Sciatic nerve (tissue), 2 donors: ENCODE data around the gene CDC20. TPM values are rescaled to one million over a fixed set of nuclear protein-coding genes. Genes with fewer than 3 reads are reported as not detected.

ENCODE experiments used
- ATAC-seq: fragments of 200-7000 bp; cut with Tn5 transposase; one replicate; pipeline ENCODE4 v1.9.1; 2020; ENCODE audit warnings: mild to moderate bottlenecking, moderate library complexity
- DNase-seq: peaks from one replicate; pipeline ENCODE4 v3.0.0-alpha.2; 2020; ENCODE audit warnings: low spot score
- intact Hi-C: fragments of 100-400 bp; cut with DNase I; formaldehyde crosslinking; loops from one replicate; pipeline ENCODE4 v1.14.2; 2022
- total RNA-seq: library from RNA; stranded (reverse); fragmentation: NEBNext Ultra II Directional; extraction: Animal tissue kit (Norgen Biotek cat#: 25700); gene quantifications from one replicate; pipeline ENCODE4 v1.2.1, GENCODE V29; 2021
- donor health status: DM: no; HTN: no; CAD: no.
- donor health status: DM: no; HTN: no; CAD: no.

The CDC20 gene
- total RNA-seq, 1 donor from 2014 or later: 1.9 TPM

DNA sequence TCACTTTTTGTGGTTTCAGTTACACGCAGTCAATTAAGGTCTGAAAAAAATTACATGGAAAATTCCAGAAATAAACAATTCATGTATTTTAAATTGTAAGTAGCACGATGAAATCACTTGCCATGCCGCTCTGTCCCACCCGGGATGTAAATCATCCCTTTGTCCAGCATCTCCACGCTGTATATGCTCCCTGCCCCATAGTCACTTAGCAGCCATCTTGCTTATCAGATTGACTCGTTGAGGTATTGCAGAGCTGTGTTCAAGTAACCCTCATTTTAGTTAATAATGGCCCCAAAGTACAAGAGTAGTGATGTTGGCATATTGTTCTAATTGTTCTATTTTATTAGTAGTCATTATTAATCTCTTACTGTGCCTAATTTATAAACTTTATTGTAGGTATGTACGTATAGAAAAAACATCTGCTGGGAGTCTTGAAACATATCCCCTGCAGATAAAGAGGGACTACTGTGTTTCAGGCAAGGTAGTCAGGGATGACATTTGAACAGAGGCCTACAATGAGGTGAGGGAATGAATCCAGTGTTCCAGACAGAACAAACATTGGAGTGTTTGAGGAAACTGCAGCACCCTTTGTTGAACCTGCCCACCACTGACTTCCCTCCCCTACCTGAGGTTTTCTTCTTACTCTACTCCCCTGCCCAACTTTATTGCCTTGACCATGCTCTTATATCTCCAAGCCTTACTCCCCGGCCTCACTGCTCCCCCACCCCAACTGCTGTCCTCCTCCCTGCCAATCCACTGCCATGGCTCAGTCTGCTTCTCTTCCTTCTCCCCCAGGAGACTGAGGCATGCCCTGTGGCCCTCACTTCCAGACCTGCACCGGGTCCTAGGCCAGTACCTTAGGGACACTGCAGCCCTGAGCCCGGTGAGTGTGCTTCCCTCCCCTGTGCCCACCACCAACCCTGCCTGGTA is 7.1 kb upstream of the CDC20 start:
- DNase-seq: no peak
- ATAC-seq: no peak
- intact Hi-C loops: no loop called here

GRCh38 chr1:43352351-43352705 is 6.5 kb upstream of the CDC20 start:
- ATAC-seq (no peak), DNase-seq (no peak)
- intact Hi-C loops: no loop called here

DNA sequence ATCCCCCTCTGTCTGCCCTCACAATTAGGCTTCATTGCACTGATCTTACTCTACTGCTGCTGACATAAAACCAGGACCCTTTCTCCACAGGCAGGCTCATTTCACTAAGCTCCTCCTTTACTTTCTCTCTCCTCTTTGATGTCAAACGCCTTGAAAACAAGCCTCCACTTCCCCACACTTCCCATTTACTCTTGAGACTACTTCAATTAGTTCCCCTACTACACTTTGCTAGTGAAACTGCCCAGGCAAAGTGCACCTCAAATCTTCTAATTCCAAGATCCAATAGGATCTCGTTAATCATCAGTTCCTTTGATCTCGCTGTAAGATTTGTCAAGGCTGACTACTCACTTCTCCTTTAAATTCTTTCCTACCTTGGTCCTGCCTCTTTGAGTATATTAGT is 5.9 kb upstream of the CDC20 start:
- intact Hi-C loops: no loop called here
- no peak for ATAC-seq
- no peak for DNase-seq

DNA sequence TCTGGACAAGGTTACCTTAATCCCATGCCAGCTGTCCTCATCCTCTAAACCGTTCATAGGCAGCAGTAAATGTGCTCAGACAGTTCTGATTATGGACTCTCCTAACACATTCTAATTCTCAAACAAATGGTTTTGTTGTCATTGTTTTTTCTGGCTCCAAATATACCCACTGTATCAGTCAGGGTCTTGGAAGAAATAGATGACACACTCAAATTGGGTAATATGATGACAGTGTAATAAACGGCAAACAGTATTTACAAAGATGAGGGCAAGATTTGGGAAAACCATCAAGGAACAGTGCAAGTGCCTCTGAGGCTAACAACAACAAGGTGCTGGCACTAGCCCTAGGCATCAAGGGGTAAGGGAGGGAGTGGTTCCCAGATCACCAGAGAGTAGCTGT is 4.3 kb upstream of the CDC20 start:
- ATAC-seq (no peak), DNase-seq (no peak)
- intact Hi-C loops: no loop called here

- DNase-seq (no peak), ATAC-seq (no peak)
- intact Hi-C loops: no loop called here
These were observed 3.8 kb upstream of the CDC20 start for GRCh38 chr1:43354936-43355335.

DNA sequence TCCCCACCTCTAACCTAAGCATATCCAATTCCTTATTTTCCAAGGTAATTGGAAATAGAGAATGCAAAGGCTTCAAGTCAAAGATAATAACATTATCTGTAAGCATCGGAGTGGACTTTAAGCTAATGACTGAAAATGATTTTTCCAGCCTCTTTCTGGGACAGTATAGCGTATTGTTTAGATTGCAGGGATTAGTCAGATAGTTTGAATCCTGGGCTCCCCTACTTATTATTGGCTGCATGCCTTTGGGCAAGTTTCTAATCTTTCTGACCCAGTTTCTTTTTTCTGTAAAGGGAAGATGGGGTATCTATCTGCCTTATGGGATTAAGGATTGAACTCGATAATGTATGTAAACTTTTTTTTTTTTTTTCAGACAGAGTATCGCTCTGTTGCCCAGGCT is 1.5 kb upstream of the CDC20 start:
- DNase-seq (no peak), ATAC-seq (no peak)
- intact Hi-C loops: no loop called here

GRCh38 chr1:43358121-43358745 is 548 bp upstream of the CDC20 start:
- intact Hi-C loops: no loop called here
- ATAC-seq (peak; percentile 25), DNase-seq (no peak)

GRCh38 chr1:43359696-43360095 is 915 bp downstream of the CDC20 start:
- intact Hi-C loops: no loop called here
- no peak for DNase-seq
- ATAC-seq: no peak

GRCh38 chr1:43360616-43361015 is 1.8 kb downstream of the CDC20 start:
- DNase-seq: no peak
- no peak for ATAC-seq
- intact Hi-C loops: no loop called here

GRCh38 chr1:43363283-43363934 is 4.6 kb downstream of the CDC20 start:
- no peak for ATAC-seq
- intact Hi-C loops: no loop called here
- no peak for DNase-seq

GRCh38 chr1:43363935-43364525 is 5.2 kb downstream of the CDC20 start:
- DNase-seq (no peak), ATAC-seq (no peak)
- intact Hi-C loops: no loop called here

- DNase-seq (no peak), ATAC-seq (no peak)
- intact Hi-C loops: loop anchor here (5.0 kb wide), 1 partner anchor 568 kb away; no protein-coding TSS in a partner anchor
These were observed 6.9 kb downstream of the CDC20 start for GRCh38 chr1:43365678-43366077.

GRCh38 chr1:43366179-43366578 is 7.4 kb downstream of the CDC20 start:
- DNase-seq (no peak), ATAC-seq (no peak)
- intact Hi-C loops: loop anchor here (5.0 kb wide), 1 partner anchor 569 kb away; no protein-coding TSS in a partner anchor

DNA sequence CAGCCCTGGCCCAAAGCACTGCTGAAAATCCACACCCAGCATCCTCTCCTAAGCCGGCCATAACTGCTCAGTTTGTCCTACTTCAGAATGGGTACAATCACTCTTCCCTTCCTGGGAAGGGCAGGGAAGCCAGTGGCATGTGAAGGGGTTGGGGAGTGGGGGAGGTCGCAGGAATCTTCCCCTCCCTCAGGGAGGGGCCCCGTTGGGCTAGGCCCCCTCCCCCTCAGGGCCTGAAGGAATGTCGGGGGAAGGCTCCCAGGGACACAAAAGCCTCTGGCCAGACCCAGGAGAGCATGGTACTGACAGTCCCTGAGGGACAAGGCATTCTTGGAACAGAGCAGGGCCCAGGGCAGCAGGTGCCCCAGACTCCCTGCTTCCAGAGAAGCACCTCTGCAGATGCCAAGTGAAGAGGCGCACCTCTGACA is 7.8 kb downstream of the CDC20 start:
- peak; percentile 1 for ATAC-seq
- intact Hi-C loops: loop anchor here (5.0 kb wide), 1 partner anchor 569 kb away; no protein-coding TSS in a partner anchor
- no peak for DNase-seq

DNA sequence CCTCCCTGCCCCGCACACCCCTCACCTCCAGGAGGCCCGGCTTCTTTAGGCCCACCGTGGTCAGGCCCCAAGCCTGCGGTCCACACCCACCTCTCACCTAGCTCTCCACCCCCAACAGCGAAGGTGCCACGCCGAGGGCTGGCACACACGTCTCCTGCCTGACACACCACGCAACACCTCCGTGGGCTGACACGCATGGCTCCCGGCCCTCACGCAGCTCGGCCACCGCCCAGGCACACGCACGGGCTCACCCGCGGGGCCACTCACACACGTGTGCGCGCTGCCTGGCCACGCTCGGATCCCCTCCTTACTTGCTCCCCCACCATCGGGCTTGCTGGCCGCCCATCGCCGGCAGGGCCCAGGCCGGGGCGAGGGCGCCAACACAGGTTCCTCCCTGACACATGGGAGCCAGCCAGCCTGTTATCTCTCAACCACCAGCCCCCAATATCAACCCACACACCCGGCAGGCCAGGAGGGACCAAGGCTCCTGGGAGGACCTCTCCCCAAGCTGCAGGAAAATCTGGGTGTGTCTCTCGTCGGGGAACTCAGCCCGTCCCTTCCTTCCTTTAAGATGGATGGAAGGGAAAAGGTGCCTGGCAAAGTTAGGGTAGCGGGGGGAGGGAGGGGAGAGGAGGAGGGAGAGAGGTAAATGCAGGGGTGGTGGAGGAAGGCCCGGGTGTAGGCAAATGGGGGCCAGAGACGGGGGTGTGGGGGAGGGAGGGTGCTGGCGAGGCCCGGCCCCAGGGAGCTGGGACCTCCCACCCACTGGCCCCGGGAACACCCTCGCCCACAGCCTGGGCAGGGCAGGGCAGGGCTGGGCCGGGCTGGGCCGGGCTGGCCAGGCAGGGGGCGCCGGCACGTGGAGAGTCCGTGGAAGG is 8.5 kb downstream of the CDC20 start:
- intact Hi-C loops: loop anchor here (5.0 kb wide), 1 partner anchor 570 kb away; no protein-coding TSS in a partner anchor
- DNase-seq: no peak
- peak; percentile 75 for ATAC-seq

- ATAC-seq (peak; percentile 93), DNase-seq (peak; percentile 95)
- intact Hi-C loops: loop anchor here (5.0 kb wide), 1 partner anchor 571 kb away; no protein-coding TSS in a partner anchor
These were observed 9.3 kb downstream of the CDC20 start, which contains the start of gene ELOVL1 for GRCh38 chr1:43367904-43368645. Gene ELOVL1, minus strand, starts transcription at chr1:43368011. Its CDS starts 2,402 bp downstream, at chr1:43365609.

- intact Hi-C loops: loop anchor here (5.0 kb wide), 1 partner anchor 571 kb away; no protein-coding TSS in a partner anchor
- DNase-seq: no peak
- no peak for ATAC-seq
These were observed 9.9 kb downstream of the CDC20 start for GRCh38 chr1:43368646-43369020.
